ENCODE results near the gene TDRD12. TPM values are rescaled to one million over a fixed set of nuclear protein-coding genes. Genes with fewer than 3 reads are reported as not detected.
A peak's percentile ranks its signal among the peaks of the same experiment; 100 is the strongest.

TDRD12 gene
- total and polyA plus RNA-seq, 8 donors = 0.20 to 1.2 (median 0.50) TPM

DNA sequence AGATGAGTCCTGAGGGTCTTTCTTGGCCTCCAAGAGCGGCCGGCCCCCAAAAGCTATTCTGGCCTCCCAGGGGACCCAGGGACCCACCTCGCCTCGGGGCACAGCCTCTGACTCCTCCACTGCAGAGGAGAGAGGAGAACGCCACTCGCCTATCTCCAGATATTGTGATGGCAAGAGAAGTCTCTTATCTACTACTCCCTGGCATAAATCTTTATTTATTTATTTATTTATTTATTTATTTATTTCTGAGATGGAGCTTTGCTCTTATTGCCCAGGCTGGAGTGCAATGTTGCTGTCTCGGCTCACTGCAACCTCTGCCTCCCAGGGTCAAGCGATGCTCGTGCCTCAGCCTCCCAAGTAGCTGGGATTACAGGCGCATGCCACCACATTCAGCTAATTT, 139.0 kb downstream of the TDRD12 start:
- H3K27ac ChIP-seq = no peak overlapping the region
- DNase-seq = peak in 2 of 4 donors; percentile 10 to 35
- H3K36me3 ChIP-seq = no peaks in the 10 kb centered on the region
- no peak overlapping the region for H3K4me3 ChIP-seq
- H3K27me3 ChIP-seq = no peaks in the 10 kb centered on the region
- no peaks in the 10 kb centered on the region for H3K4me1 ChIP-seq
- H3K9me3 ChIP-seq = no peaks in the 10 kb centered on the region
- TF ChIP-seq, protein P1, sequence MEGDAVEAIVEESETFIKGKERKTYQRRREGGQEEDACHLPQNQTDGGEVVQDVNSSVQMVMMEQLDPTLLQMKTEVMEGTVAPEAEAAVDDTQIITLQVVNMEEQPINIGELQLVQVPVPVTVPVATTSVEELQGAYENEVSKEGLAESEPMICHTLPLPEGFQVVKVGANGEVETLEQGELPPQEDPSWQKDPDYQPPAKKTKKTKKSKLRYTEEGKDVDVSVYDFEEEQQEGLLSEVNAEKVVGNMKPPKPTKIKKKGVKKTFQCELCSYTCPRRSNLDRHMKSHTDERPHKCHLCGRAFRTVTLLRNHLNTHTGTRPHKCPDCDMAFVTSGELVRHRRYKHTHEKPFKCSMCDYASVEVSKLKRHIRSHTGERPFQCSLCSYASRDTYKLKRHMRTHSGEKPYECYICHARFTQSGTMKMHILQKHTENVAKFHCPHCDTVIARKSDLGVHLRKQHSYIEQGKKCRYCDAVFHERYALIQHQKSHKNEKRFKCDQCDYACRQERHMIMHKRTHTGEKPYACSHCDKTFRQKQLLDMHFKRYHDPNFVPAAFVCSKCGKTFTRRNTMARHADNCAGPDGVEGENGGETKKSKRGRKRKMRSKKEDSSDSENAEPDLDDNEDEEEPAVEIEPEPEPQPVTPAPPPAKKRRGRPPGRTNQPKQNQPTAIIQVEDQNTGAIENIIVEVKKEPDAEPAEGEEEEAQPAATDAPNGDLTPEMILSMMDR (IDR thresholded peaks at IDR 0.05) = no peak
- no peak for ATAC-seq
- intact Hi-C loops (cut with DNase I) = no loop called here

DNA sequence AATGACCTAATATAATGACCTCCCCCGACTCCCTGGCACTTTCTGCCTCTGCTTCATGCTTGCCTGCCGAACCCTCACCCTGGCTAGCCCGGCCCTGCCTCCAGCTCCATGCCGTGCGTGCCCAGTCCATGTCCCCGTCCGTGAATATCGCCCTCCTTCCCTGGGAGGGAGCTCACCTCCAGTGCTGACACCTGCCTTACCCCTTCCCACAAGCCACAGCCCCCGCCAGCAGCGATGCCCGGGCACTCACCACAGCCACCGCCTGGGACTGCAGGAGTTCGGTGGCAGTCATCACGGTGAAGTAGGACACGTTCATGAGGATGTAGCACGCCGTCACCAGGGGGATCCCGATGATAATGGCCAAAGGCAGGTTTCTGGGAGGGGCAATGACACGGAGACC, 140.0 kb downstream of the TDRD12 start:
- Histone ChIP-seq H3K9me3 (no peaks in the 10 kb centered on the region), H3K27me3 (no peaks in the 10 kb centered on the region), H3K36me3 (no peaks in the 10 kb centered on the region), H3K4me3 (no peak overlapping the region), H3K27ac (no peak overlapping the region), H3K4me1 (no peaks in the 10 kb centered on the region)
- TF ChIP-seq, protein P1 (IDR thresholded peaks at IDR 0.05) = no peak
- intact Hi-C loops (cut with DNase I) = no loop called here
- ATAC-seq (no peak), DNase-seq (no peak)

DNA sequence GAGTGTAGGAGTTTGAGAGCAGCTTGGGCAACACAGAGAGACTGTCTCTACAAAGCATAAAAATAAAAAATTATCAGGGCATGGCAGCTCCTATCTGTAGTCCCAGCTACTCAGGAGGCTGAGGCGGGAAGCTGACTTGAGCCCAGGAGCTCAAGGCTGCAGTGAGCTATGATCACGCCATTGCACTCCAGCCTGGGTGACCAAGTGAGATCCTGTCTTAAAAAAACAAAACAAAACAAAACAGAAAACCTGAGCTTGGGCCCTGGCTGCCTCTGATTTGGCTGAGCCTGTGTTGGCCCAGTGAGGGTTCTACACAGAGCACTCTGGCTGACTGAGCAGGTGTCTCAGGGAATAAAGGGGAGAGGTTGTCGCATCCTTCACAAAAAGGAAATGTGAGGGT, 142.0 kb downstream of the TDRD12 start:
- no peaks in the 10 kb centered on the region for H3K27me3 ChIP-seq
- ATAC-seq (no peak), DNase-seq (no peak)
- no peaks in the 10 kb centered on the region for H3K36me3 ChIP-seq
- no peaks in the 10 kb centered on the region for H3K4me1 ChIP-seq
- TF ChIP-seq, protein P1 (IDR thresholded peaks at IDR 0.05) = no peak
- H3K27ac ChIP-seq = no peak overlapping the region
- no peaks in the 10 kb centered on the region for H3K9me3 ChIP-seq
- intact Hi-C loops (cut with DNase I) = no loop called here
- H3K4me3 ChIP-seq = no peak overlapping the region

DNA sequence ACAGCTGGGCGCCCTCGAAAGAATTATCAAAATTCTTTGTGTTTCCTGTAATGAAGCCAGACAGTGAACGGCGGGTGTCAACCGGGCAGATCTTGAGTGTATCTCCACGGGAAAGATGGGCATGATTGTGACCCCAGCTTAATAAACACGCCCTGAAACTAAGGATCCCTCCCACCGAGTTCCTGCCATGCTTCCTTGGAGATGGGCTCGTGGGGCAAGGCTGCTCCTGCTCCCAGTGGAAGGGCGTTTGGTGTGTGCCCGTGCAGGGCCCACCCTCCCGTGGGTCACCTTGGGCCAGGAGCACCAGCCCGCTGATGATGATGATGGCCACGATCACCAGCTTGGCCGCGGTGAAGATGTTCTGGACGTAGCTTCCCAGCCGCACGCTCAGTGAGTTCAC, 142.6 kb downstream of the TDRD12 start:
- Histone ChIP-seq H3K27ac (no peak overlapping the region), H3K4me3 (no peak overlapping the region), H3K4me1 (no peaks in the 10 kb centered on the region), H3K36me3 (no peaks in the 10 kb centered on the region), H3K27me3 (no peaks in the 10 kb centered on the region), H3K9me3 (no peaks in the 10 kb centered on the region)
- TF ChIP-seq, protein P1 (IDR thresholded peaks at IDR 0.05) = no peak
- intact Hi-C loops (cut with DNase I) = no loop called here
- DNase-seq (no peak), ATAC-seq (no peak)

DNA sequence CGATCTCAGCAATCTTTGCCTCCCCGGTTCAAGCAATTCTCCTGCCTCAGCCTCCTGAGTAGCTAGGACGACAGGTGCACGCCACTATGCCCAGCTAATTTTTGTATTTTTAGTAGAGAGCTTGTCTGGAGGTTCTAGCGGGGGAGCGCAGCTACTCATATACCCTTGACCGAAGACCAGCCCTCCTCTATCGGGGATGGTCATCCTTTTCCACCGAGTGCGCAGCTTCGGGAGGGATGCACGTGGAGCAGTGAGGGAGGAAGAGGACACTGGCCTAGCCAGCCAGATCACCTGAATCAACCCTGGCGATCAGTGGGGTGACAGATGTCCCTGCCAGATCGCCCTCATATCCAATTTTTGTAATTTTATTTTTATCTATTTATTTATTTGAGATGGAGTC, 143.2 kb downstream of the TDRD12 start:
- intact Hi-C loops (cut with DNase I) = no loop called here
- Histone ChIP-seq H3K4me3 (no peak overlapping the region), H3K27me3 (no peaks in the 10 kb centered on the region), H3K27ac (no peak overlapping the region), H3K9me3 (no peaks in the 10 kb centered on the region), H3K4me1 (no peaks in the 10 kb centered on the region), H3K36me3 (no peaks in the 10 kb centered on the region)
- ATAC-seq (no peak), DNase-seq (no peak)
- TF ChIP-seq, protein P1 (IDR thresholded peaks at IDR 0.05) = no peak

Measured in left lung (tissue), 10 donors.